SK-N-SH (cell line): ENCODE measurements around the gene REEP1. TPM values are rescaled to one million over a fixed set of nuclear protein-coding genes. Genes with fewer than 3 reads are reported as not detected.

Experiments
- CTCF ChIA-PET: fragments of 300-600, 350-600 bp; formaldehyde crosslinking; extraction: SDS; loops from one replicate; lab custom pipeline; 2021; lab: Yijun Ruan, JAX
- POLR2A ChIA-PET: fragments of 350-600 bp; sonication (Branson Sonifier 250); formaldehyde crosslinking; extraction: SDS; loops from one replicate; lab custom pipeline; 2020; ENCODE audit warnings: antibody characterized with exemption, inconsistent platforms; lab: Yijun Ruan, JAX
- DNase-seq: peaks from one replicate; pipeline ENCODE4 v3.0.0; 2012
- H2AFZ ChIP-seq: fragments of 200-600 bp; sonication (generic); 2 replicates; pipeline ENCODE4 v1.8.1; 2016; ENCODE audit warnings: antibody characterized with exemption, mild to moderate bottlenecking, low read depth
- H3F3A ChIP-seq: fragments of 200-600 bp; sonication (generic); replicated peaks from 2 replicates; pipeline ENCODE3; 2016; ENCODE audit warnings: antibody characterized with exemption, mild to moderate bottlenecking; ENCODE audit not compliant: insufficient read depth
- H3K27ac ChIP-seq, 2 experiments: fragments of 200-500 bp in 1 of 2; fragments of 200-600 bp in 1 of 2; sonication (Bioruptor generic) in 1 of 2; sonication (generic), shearing (Covaris generic) in 1 of 2; 2 replicates each; pipeline versions ENCODE4 v1.5.1 to v1.6.1; 2014 to 2016; ENCODE audit warnings: low read depth in 2 of 2, inconsistent platforms in 1 of 2, low read length in 1 of 2, mild to moderate bottlenecking in 1 of 2, mixed read lengths in 1 of 2
- H3K27me3 ChIP-seq: fragments of 200-600 bp; sonication (generic), shearing (Covaris generic); 2 replicates; pipeline ENCODE4 v1.6.1; 2016; ENCODE audit warnings: mixed run types; ENCODE audit not compliant: insufficient read depth
- H3K36me3 ChIP-seq, 2 experiments: fragments of 200-500 bp in 1 of 2; fragments of 200-600 bp in 1 of 2; sonication (Bioruptor generic) in 1 of 2; sonication (generic) in 1 of 2; replicated peaks in 1 of 2; 2 replicates each; pipeline versions ENCODE3 to v1.5.1; 2014 to 2016; ENCODE audit warnings: low read length in 1 of 2, mild to moderate bottlenecking in 1 of 2; ENCODE audit not compliant: insufficient read depth in 2 of 2, control insufficient read depth in 1 of 2
- H3K4me1 ChIP-seq, 2 experiments: fragments of 200-500 bp in 1 of 2; fragments of 200-600 bp in 1 of 2; sonication (Bioruptor generic) in 1 of 2; sonication (generic), shearing (Covaris generic) in 1 of 2; 2 replicates each; pipeline versions ENCODE4 v1.5.1 to v1.6.1; 2014 to 2016; ENCODE audit warnings: low read depth in 1 of 2, low read length in 1 of 2, mixed run types in 1 of 2; ENCODE audit not compliant: insufficient read depth in 2 of 2, control insufficient read depth in 1 of 2
- H3K4me2 ChIP-seq: fragments of 200-600 bp; sonication (generic), shearing (Covaris generic); 2 replicates; pipeline ENCODE4 v1.6.1; 2017; ENCODE audit warnings: mixed run types
- H3K4me3 ChIP-seq, 2 experiments: fragments of 200-500 bp in 1 of 2; fragments of 200-600 bp in 1 of 2; sonication (Bioruptor generic) in 1 of 2; sonication (generic), shearing (Covaris generic) in 1 of 2; 2 replicates each; pipeline versions ENCODE4 v1.5.1 to v1.8.1; 2014 to 2016; ENCODE audit warnings: low read depth in 2 of 2, inconsistent platforms in 1 of 2, low read length in 1 of 2, mild to moderate bottlenecking in 1 of 2, mixed read lengths in 1 of 2, moderate library complexity in 1 of 2
- H3K79me2 ChIP-seq: fragments of 200-600 bp; sonication (generic); 2 replicates; pipeline ENCODE4 v1.8.1; 2017; ENCODE audit warnings: mild to moderate bottlenecking; ENCODE audit not compliant: insufficient read depth
- H3K9ac ChIP-seq: fragments of 200-600 bp; sonication (generic); 2 replicates; pipeline ENCODE4 v1.6.1; 2017; ENCODE audit warnings: mixed run types
- H3K9me2 ChIP-seq: fragments of 200-600 bp; sonication (generic); 2 replicates; pipeline ENCODE4 v1.6.1; 2017; ENCODE audit warnings: mixed run types
- H3K9me3 ChIP-seq: fragments of 200-600 bp; sonication (generic); 2 replicates; pipeline ENCODE4 v1.6.1; 2017; ENCODE audit warnings: mixed run types, mild to moderate bottlenecking, moderate library complexity
- H4K20me1 ChIP-seq: fragments of 200-600 bp; sonication (generic); 2 replicates; pipeline ENCODE4 v1.6.1; 2017; ENCODE audit warnings: mild to moderate bottlenecking, mixed run types; ENCODE audit not compliant: insufficient read depth
- CHD2 ChIP-seq: fragments of 150-350 bp; IDR thresholded peaks from 2 replicates; pipeline ENCODE4 v1.6.1; 2018; ENCODE audit warnings: low read length; ENCODE audit not compliant: partially characterized antibody
- ELF1 ChIP-seq: IDR thresholded peaks from 2 replicates; pipeline ENCODE4 v1.4.0; 2012
- EP300 ChIP-seq, 2 experiments: IDR thresholded peaks; 2 replicates each; pipeline versions ENCODE4 v1.4.0 to v1.6.1; 2012; ENCODE audit warnings: borderline replicate concordance in 1 of 2, low read depth in 1 of 2, low read length in 1 of 2
- EZH2phosphoT487 ChIP-seq: fragments of 200-600 bp; sonication (generic); IDR thresholded peaks from 2 replicates; pipeline ENCODE4 v1.6.1; 2017; ENCODE audit warnings: low read depth, mixed run types, mild to moderate bottlenecking, antibody characterized with exemption, moderate library complexity, borderline replicate concordance
- FOXJ3 ChIP-seq: sonication (generic); formaldehyde crosslinking; IDR thresholded peaks from 2 replicates; pipeline ENCODE4 v1.5.1; 2020; ENCODE audit warnings: mild to moderate bottlenecking, missing genetic modification reagents
- FOXM1 ChIP-seq: IDR thresholded peaks from 2 replicates; pipeline ENCODE4 v1.4.0; 2012; ENCODE audit warnings: low read depth, mild to moderate bottlenecking
- GABPA ChIP-seq: IDR thresholded peaks from 2 replicates; pipeline ENCODE4 v1.4.0; 2012; ENCODE audit warnings: low read depth, mild to moderate bottlenecking
- GATA2 ChIP-seq: sonication (generic); formaldehyde crosslinking; IDR thresholded peaks from 2 replicates; pipeline ENCODE4 v1.5.0; 2020; ENCODE audit warnings: mild to moderate bottlenecking, missing genetic modification reagents
- JUND ChIP-seq: IDR thresholded peaks from 2 replicates; pipeline ENCODE4 v1.4.0; 2012
- MEF2A ChIP-seq: IDR thresholded peaks from 2 replicates; pipeline ENCODE4 v1.4.0; 2012; ENCODE audit warnings: low read depth, borderline replicate concordance
- MXI1 ChIP-seq: IDR thresholded peaks from 2 replicates; pipeline ENCODE4 v1.6.1; 2012; ENCODE audit warnings: mild to moderate bottlenecking, low read depth, low read length, improper control_type of control experiment
- NRF1 ChIP-seq: IDR thresholded peaks from 2 replicates; pipeline ENCODE4 v1.6.1; 2012; ENCODE audit warnings: low read depth, mild to moderate bottlenecking, low read length
- POLR2AphosphoS5 ChIP-seq: IDR thresholded peaks from 2 replicates; pipeline ENCODE4 v1.6.1; 2012; ENCODE audit warnings: low read depth, low read length
- RAD21 ChIP-seq: IDR thresholded peaks from 2 replicates; pipeline ENCODE4 v1.6.1; 2012; ENCODE audit warnings: mild to moderate bottlenecking, low read length
- RCOR1 ChIP-seq: fragments of 150-350 bp; IDR thresholded peaks from 2 replicates; pipeline ENCODE4 v1.6.1; 2017; ENCODE audit warnings: antibody characterized with exemption, low read length
- RXRA ChIP-seq: IDR thresholded peaks from 2 replicates; pipeline ENCODE4 v1.4.0; 2012; ENCODE audit warnings: low read depth, mild to moderate bottlenecking, borderline replicate concordance
- SMC3 ChIP-seq: IDR thresholded peaks from 2 replicates; pipeline ENCODE4 v1.6.1; 2012; ENCODE audit warnings: low read depth, low read length, improper control_type of control experiment
- TAF1 ChIP-seq: IDR thresholded peaks from 2 replicates; pipeline ENCODE4 v1.6.1; 2012; ENCODE audit warnings: low read depth, mild to moderate bottlenecking, low read length, moderate library complexity, borderline replicate concordance
- TCF12 ChIP-seq: IDR thresholded peaks from 2 replicates; pipeline ENCODE4 v1.4.0; 2012
- YY1 ChIP-seq: IDR thresholded peaks from 2 replicates; pipeline ENCODE4 v1.4.0; 2012; ENCODE audit warnings: low read depth, mild to moderate bottlenecking
- WGBS: methylation state at CpG from one replicate; pipeline ENCODE4 v1.1.6; 2017; ENCODE audit warnings: low lambda C conversion rate; 5-methylcytosine and 5-hydroxymethylcytosine counted together
- polyA plus RNA-seq, 3 experiments: library from polyadenylated mRNA; depleted of rRNA; stranded (reverse); fragments of >200 nt; gene quantifications; 2 replicates each; pipeline ENCODE4 v1.2.3, GENCODE V29; 2012
- TF ChIP-seq, protein P1 (sequence below): fragments of 150-350 bp; IDR thresholded peaks from 2 replicates; pipeline ENCODE4 v1.6.1; 2016; ENCODE audit warnings: mild to moderate bottlenecking, low read depth, low read length
- TF ChIP-seq, protein P2 (sequence below): IDR thresholded peaks from 2 replicates; pipeline ENCODE4 v1.4.0; 2012; ENCODE audit warnings: low read depth, borderline replicate concordance
- TF ChIP-seq, protein P3 (sequence below): fragments of 150-350 bp; IDR thresholded peaks from 2 replicates; pipeline ENCODE4 v1.6.1; 2017; ENCODE audit warnings: antibody characterized with exemption, low read length, low read depth, borderline replicate concordance
- TF ChIP-seq, protein P4 (sequence below): IDR thresholded peaks from 2 replicates; pipeline ENCODE4 v1.4.0; 2012; ENCODE audit warnings: low read depth, borderline replicate concordance

Gene REEP1
- polyA plus RNA-seq, 1 of the 3 experiments (the other 2 are of a cell fraction), result 0.13 TPM

DNA sequence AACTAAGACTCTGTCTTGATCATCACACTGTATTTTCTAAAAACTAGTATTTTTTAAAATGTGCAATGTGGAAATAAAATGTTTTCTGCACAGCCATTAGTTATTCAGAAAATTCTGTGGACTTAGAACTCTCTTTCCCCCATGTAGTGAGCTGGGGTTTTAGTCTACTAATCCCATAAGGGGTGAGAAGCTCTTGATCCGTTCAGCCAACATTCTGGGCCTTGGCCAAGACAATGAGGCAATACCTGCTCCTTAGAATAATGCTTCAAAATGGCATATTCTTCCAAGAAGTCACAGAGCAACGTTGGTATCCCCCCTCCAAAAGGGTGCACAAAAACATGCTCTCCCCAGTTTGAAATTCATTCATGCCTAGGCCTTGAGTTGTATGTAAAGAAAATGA is 4.0 kb downstream of the REEP1 start:
- H3K27ac ChIP-seq, result no peak overlapping the region
- no peak for DNase-seq
- no peak overlapping the region for H3K9ac ChIP-seq
- peaks cover 19% of the 10 kb centered on the region for H3K27me3 ChIP-seq
- no peaks in the 10 kb centered on the region for H3K36me3 ChIP-seq
- H3K9me2 ChIP-seq, result no peaks in the 10 kb centered on the region
- no peak overlapping the region for H2AFZ ChIP-seq
- no peaks in the 10 kb centered on the region for H3F3A ChIP-seq
- peaks cover 0 to 13% of the 10 kb centered on the region in 2 experiments; a peak in 1 of 4 replicates for H3K4me1 ChIP-seq
- POLR2A ChIA-PET, result no interaction called here
- WGBS, result 12% methylated on average over 2 of the region's 2 CpGs
- no peaks in the 10 kb centered on the region for H3K79me2 ChIP-seq
- H3K4me2 ChIP-seq, result no peak overlapping the region
- H4K20me1 ChIP-seq, result no peaks in the 10 kb centered on the region
- TF ChIP-seq MEF2A, result no peak
- TF ChIP-seq CHD2, result no peak
- TF ChIP-seq JUND, result no peak
- TF ChIP-seq, protein P1, sequence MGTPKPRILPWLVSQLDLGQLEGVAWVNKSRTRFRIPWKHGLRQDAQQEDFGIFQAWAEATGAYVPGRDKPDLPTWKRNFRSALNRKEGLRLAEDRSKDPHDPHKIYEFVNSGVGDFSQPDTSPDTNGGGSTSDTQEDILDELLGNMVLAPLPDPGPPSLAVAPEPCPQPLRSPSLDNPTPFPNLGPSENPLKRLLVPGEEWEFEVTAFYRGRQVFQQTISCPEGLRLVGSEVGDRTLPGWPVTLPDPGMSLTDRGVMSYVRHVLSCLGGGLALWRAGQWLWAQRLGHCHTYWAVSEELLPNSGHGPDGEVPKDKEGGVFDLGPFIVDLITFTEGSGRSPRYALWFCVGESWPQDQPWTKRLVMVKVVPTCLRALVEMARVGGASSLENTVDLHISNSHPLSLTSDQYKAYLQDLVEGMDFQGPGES, result no peak
- TF ChIP-seq RCOR1, result no peak
- TF ChIP-seq NRF1, result no peak
- TF ChIP-seq MXI1, result no peak
- TF ChIP-seq, protein P2, sequence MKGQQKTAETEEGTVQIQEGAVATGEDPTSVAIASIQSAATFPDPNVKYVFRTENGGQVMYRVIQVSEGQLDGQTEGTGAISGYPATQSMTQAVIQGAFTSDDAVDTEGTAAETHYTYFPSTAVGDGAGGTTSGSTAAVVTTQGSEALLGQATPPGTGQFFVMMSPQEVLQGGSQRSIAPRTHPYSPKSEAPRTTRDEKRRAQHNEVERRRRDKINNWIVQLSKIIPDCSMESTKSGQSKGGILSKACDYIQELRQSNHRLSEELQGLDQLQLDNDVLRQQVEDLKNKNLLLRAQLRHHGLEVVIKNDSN, result no peak
- TF ChIP-seq EP300 (IDR thresholded peaks at IDR 0.05; ENCODE audit: borderline replicate concordance in 1 of 2, low read depth in 1 of 2, low read length in 1 of 2), result no peak
- TF ChIP-seq SMC3, result no peak
- TF ChIP-seq TCF12, result no peak
- TF ChIP-seq GABPA, result no peak
- no peaks in the 10 kb centered on the region for H3K9me3 ChIP-seq
- no peak overlapping the region for H3K4me3 ChIP-seq
- CTCF ChIA-PET, result interaction anchor here (1.6 kb wide), 2 partner anchors 8 to 112 kb away, joined by 3 to 8 read pairs; no protein-coding TSS in a partner anchor

DNA sequence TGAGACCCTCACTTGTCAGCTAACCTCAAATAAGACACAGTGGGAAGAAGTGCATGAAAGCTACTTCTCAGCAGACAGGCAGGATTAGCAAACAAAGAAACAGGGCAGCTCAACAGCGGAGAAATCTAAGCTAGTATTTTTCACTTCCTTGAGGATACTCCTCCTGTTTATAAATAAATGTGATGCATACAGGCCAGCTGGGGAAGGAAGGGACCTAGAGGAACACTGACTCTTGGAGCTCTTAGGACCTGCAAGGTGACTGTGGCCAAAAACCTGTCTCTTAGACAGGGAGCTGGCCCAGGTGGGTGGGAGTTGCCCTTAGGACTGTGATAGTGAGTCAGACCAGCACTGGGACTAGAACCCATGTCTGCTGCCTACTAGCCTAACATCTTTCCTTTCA is 4.8 kb downstream of the REEP1 start:
- H2AFZ ChIP-seq, result no peak overlapping the region
- H3K27me3 ChIP-seq, result peaks cover 12% of the 10 kb centered on the region
- 90% methylated on average over 1 of the region's 1 CpG for WGBS
- TF ChIP-seq JUND (no peak), TAF1 (no peak), MXI1 (no peak), YY1 (no peak), FOXM1 (no peak), FOXJ3 (CRISPR knock-in tag) (no peak), ELF1 (no peak), POLR2AphosphoS5 (no peak), EZH2phosphoT487 (no peak), RAD21 (no peak), GATA2 (CRISPR knock-in tag) (no peak), RXRA (no peak), SMC3 (no peak), GABPA (no peak)
- TF ChIP-seq, protein P3, sequence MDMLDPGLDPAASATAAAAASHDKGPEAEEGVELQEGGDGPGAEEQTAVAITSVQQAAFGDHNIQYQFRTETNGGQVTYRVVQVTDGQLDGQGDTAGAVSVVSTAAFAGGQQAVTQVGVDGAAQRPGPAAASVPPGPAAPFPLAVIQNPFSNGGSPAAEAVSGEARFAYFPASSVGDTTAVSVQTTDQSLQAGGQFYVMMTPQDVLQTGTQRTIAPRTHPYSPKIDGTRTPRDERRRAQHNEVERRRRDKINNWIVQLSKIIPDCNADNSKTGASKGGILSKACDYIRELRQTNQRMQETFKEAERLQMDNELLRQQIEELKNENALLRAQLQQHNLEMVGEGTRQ, result no peak
- TF ChIP-seq, protein P4, sequence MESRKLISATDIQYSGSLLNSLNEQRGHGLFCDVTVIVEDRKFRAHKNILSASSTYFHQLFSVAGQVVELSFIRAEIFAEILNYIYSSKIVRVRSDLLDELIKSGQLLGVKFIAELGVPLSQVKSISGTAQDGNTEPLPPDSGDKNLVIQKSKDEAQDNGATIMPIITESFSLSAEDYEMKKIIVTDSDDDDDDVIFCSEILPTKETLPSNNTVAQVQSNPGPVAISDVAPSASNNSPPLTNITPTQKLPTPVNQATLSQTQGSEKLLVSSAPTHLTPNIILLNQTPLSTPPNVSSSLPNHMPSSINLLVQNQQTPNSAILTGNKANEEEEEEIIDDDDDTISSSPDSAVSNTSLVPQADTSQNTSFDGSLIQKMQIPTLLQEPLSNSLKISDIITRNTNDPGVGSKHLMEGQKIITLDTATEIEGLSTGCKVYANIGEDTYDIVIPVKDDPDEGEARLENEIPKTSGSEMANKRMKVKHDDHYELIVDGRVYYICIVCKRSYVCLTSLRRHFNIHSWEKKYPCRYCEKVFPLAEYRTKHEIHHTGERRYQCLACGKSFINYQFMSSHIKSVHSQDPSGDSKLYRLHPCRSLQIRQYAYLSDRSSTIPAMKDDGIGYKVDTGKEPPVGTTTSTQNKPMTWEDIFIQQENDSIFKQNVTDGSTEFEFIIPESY, result no peak
- peaks cover 0 to 9% of the 10 kb centered on the region in 2 experiments; a peak in 1 of 4 replicates for H3K4me1 ChIP-seq
- H3K4me2 ChIP-seq, result no peak overlapping the region
- no peaks in the 10 kb centered on the region for H3K9me3 ChIP-seq
- no peaks in the 10 kb centered on the region for H3F3A ChIP-seq
- no peaks in the 10 kb centered on the region for H3K79me2 ChIP-seq
- POLR2A ChIA-PET, result no interaction called here
- H4K20me1 ChIP-seq, result no peaks in the 10 kb centered on the region
- H3K36me3 ChIP-seq, result no peaks in the 10 kb centered on the region
- DNase-seq, result no peak
- no peak overlapping the region for H3K9ac ChIP-seq
- H3K4me3 ChIP-seq, result no peak overlapping the region
- no peak overlapping the region for H3K27ac ChIP-seq
- CTCF ChIA-PET, result interaction anchor here (0.9 to 1.6 kb wide), 4 partner anchors 9 to 112 kb away, joined by 3 to 8 read pairs (median 4); no protein-coding TSS in a partner anchor
- H3K9me2 ChIP-seq, result no peaks in the 10 kb centered on the region
